ENCODE results near the gene DRD2.

Gene DRD2

GRCh38 chr11:113377681-113378412 lies 97.4 kb downstream of the DRD2 start:
- no peaks in the 10 kb centered on the region for H3K4me1 ChIP-seq
- H3K27ac ChIP-seq, result no peak overlapping the region
- H3K79me2 ChIP-seq, result no peaks in the 10 kb centered on the region
- H2AFZ ChIP-seq, result no peak overlapping the region
- TF ChIP-seq CTCF (IDR thresholded peaks at IDR 0.05), result no peak
- no peak overlapping the region for H3K4me2 ChIP-seq (ENCODE audit: low read length)
- H3K9me3 ChIP-seq (ENCODE audit: control insufficient read depth, low read length), result no peaks in the 10 kb centered on the region
- H3K27me3 ChIP-seq (ENCODE audit: control insufficient read depth, insufficient read depth, low read length), result no peaks in the 10 kb centered on the region
- no peak overlapping the region for H3K9ac ChIP-seq
- no peak overlapping the region for H3K4me3 ChIP-seq (ENCODE audit: low read depth, low read length)
- no peaks in the 10 kb centered on the region for H3K36me3 ChIP-seq (ENCODE audit: control insufficient read depth, insufficient read depth, low read length)

GRCh38 chr11:113376156-113376555 lies 99.0 kb downstream of the DRD2 start:
- no peak overlapping the region for H3K4me3 ChIP-seq (ENCODE audit: low read depth, low read length)
- no peaks in the 10 kb centered on the region for H3K79me2 ChIP-seq
- H2AFZ ChIP-seq, result no peak overlapping the region
- no peak overlapping the region for H3K9ac ChIP-seq
- H3K4me2 ChIP-seq (ENCODE audit: low read length), result no peak overlapping the region
- H3K27ac ChIP-seq, result no peak overlapping the region
- H3K27me3 ChIP-seq (ENCODE audit: control insufficient read depth, insufficient read depth, low read length), result no peaks in the 10 kb centered on the region
- H3K4me1 ChIP-seq, result no peaks in the 10 kb centered on the region
- no peak for TF ChIP-seq CTCF (IDR thresholded peaks at IDR 0.05)
- no peaks in the 10 kb centered on the region for H3K9me3 ChIP-seq (ENCODE audit: control insufficient read depth, low read length)
- H3K36me3 ChIP-seq (ENCODE audit: control insufficient read depth, insufficient read depth, low read length), result no peaks in the 10 kb centered on the region

- Histone ChIP-seq H3K9me3 (ENCODE audit: control insufficient read depth, low read length) (no peaks in the 10 kb centered on the region), H3K36me3 (ENCODE audit: control insufficient read depth, insufficient read depth, low read length) (no peaks in the 10 kb centered on the region), H3K27ac (no peak overlapping the region), H2AFZ (no peak overlapping the region), H3K4me3 (ENCODE audit: low read depth, low read length) (no peak overlapping the region), H3K27me3 (ENCODE audit: control insufficient read depth, insufficient read depth, low read length) (no peaks in the 10 kb centered on the region), H3K9ac (no peak overlapping the region), H3K4me2 (ENCODE audit: low read length) (no peak overlapping the region), H3K4me1 (no peaks in the 10 kb centered on the region), H3K79me2 (no peaks in the 10 kb centered on the region)
- TF ChIP-seq CTCF (IDR thresholded peaks at IDR 0.05), result no peak
Measured at GRCh38 chr11:113375402-113375801, 99.8 kb downstream of the DRD2 start.

- no peak for TF ChIP-seq CTCF (IDR thresholded peaks at IDR 0.05)
- H3K27ac ChIP-seq, result no peak overlapping the region
Measured at GRCh38 chr11:113373981-113374560, 101.1 kb downstream of the DRD2 start.

GRCh38 chr11:113373306-113373705 lies 101.9 kb downstream of the DRD2 start:
- Histone ChIP-seq H3K9me3 (ENCODE audit: control insufficient read depth, low read length) (no peaks in the 10 kb centered on the region), H3K27me3 (ENCODE audit: control insufficient read depth, insufficient read depth, low read length) (no peaks in the 10 kb centered on the region), H3K4me3 (ENCODE audit: low read depth, low read length) (no peak overlapping the region), H3K4me2 (ENCODE audit: low read length) (no peak overlapping the region), H3K9ac (no peak overlapping the region), H2AFZ (no peak overlapping the region), H3K4me1 (no peaks in the 10 kb centered on the region), H3K27ac (no peak overlapping the region), H3K79me2 (no peaks in the 10 kb centered on the region), H3K36me3 (ENCODE audit: control insufficient read depth, insufficient read depth, low read length) (no peaks in the 10 kb centered on the region)
- no peak for TF ChIP-seq CTCF (IDR thresholded peaks at IDR 0.05)

More at GRCh38 chr11:113373981-113374560, 101.1 kb downstream of the DRD2 start:
- Histone ChIP-seq H3K4me3 (ENCODE audit: low read depth, low read length) (no peak overlapping the region), H3K27me3 (ENCODE audit: control insufficient read depth, insufficient read depth, low read length) (no peaks in the 10 kb centered on the region), H3K9me3 (ENCODE audit: control insufficient read depth, low read length) (no peaks in the 10 kb centered on the region), H2AFZ (no peak overlapping the region), H3K79me2 (no peaks in the 10 kb centered on the region), H3K4me1 (no peaks in the 10 kb centered on the region), H3K36me3 (ENCODE audit: control insufficient read depth, insufficient read depth, low read length) (no peaks in the 10 kb centered on the region), H3K9ac (no peak overlapping the region), H3K4me2 (ENCODE audit: low read length) (no peak overlapping the region)
